Fibroblast of mammary gland (primary cell): ENCODE data around the gene SLC25A46.
A peak's percentile ranks its signal among the peaks of the same experiment; 100 is the strongest.

Source experiments
- DNase-seq: peaks from one replicate; pipeline ENCODE4 v3.0.0-alpha.2; 2010; ENCODE audit warnings: low read depth
- H3K4me3 ChIP-seq: 2 replicates; pipeline ENCODE4 v1.5.1; 2011; ENCODE audit warnings: low read depth, mild to moderate bottlenecking, low read length, moderate library complexity; ENCODE audit not compliant: control insufficient read depth
- TF ChIP-seq, protein P1 (sequence below): conservative IDR thresholded peaks from 2 replicates; pipeline ENCODE4 v1.5.1; 2011; ENCODE audit warnings: low read depth, low read length, inconsistent platforms; ENCODE audit not compliant: control insufficient read depth, insufficient read depth

The SLC25A46 gene

DNA sequence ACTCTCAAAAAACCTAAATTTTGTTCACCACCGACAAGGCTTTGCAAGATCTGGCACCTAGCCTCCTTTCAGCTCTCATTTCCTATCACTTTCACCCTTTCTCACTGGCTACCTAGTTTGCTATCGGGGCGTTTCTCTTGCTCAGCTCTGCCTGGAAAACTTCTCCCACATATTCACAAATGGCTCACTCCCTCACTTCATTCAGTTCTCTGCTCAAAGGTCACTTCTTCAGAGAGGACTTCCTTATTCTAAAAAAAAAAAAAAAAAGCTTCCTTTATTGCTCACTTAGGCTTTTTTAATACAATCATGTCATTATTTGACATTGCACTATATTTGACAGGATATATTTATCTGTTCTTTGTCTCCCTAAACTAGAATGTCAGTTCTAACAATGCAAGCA is 2.1 kb upstream of the SLC25A46 start:
- no peak for DNase-seq
- no peak overlapping the region for H3K4me3 ChIP-seq
- TF ChIP-seq, protein P1, sequence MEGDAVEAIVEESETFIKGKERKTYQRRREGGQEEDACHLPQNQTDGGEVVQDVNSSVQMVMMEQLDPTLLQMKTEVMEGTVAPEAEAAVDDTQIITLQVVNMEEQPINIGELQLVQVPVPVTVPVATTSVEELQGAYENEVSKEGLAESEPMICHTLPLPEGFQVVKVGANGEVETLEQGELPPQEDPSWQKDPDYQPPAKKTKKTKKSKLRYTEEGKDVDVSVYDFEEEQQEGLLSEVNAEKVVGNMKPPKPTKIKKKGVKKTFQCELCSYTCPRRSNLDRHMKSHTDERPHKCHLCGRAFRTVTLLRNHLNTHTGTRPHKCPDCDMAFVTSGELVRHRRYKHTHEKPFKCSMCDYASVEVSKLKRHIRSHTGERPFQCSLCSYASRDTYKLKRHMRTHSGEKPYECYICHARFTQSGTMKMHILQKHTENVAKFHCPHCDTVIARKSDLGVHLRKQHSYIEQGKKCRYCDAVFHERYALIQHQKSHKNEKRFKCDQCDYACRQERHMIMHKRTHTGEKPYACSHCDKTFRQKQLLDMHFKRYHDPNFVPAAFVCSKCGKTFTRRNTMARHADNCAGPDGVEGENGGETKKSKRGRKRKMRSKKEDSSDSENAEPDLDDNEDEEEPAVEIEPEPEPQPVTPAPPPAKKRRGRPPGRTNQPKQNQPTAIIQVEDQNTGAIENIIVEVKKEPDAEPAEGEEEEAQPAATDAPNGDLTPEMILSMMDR = no peak

DNA sequence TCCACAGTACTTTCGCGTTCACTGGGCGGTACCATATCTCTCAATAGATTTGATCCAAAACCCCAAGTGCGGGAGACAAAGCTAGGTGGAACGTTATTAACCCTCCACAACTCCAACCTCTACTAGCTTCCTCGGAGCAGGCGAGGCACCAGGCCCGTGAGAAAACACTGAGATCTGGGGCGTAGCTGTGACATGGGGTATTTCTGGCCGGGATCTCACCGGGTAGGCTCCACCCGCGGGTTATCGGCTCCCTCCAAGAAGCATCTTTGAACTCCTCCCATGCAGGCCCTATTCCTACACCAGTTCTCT is 350 bp upstream of the SLC25A46 start:
- TF ChIP-seq, protein P1 = no peak
- no peak for DNase-seq
- H3K4me3 ChIP-seq = peak overlapping the region; percentile 78

- TF ChIP-seq, protein P1 = no peak
- DNase-seq = peak; percentile 70
- H3K4me3 ChIP-seq = no peak overlapping the region
Measured at GRCh38 chr5:110751902-110752762, 13.3 kb downstream of the SLC25A46 start.

DNA sequence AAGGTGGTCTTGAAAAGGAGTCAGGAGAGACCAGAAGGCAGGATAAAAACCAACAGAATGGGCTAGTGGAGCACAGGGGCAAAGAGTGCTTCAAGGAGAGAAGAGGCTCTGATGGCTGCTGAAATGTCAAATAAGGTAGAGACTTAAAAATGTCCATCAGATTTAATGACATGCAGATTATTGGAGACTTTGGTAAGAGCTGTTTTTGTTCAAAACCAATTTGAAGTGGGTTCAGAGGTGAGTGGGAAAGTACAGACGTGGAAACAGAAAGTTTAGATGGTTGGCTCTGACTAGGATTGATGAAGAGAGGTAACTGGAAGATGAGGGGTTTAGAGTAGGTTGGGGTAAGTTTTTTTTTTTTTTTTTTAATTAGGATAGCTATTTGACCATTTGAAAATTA is 14.1 kb downstream of the SLC25A46 start:
- no peak overlapping the region for H3K4me3 ChIP-seq
- TF ChIP-seq, protein P1 = no peak
- DNase-seq = no peak

- H3K4me3 ChIP-seq = no peak overlapping the region
- TF ChIP-seq, protein P1 = no peak
- DNase-seq = no peak
Measured at GRCh38 chr5:110753600-110753999, 14.8 kb downstream of the SLC25A46 start.

GRCh38 chr5:110754181-110754580 is 15.4 kb downstream of the SLC25A46 start:
- no peak overlapping the region for H3K4me3 ChIP-seq
- TF ChIP-seq, protein P1 = no peak
- no peak for DNase-seq
